HG03432 (cell line): ENCODE measurements around the gene CD55.

ENCODE experiments used
- ATAC-seq: cut with Tn5 transposase; IDR thresholded peaks from one replicate; pipeline ENCODE4 v1.9.1; 2021; ENCODE audit warnings: mild to moderate bottlenecking, moderate library complexity; ENCODE audit not compliant: unreplicated experiment

CD55 gene

GRCh38 chr1:207355513-207356295 lies 34.2 kb downstream of the CD55 start:
- peak; percentile 63 for ATAC-seq

GRCh38 chr1:207361029-207361428 lies 39.6 kb downstream of the CD55 start:
- ATAC-seq: no peak

- no peak for ATAC-seq
These were observed 40.4 kb downstream of the CD55 start for GRCh38 chr1:207361889-207362288.

- ATAC-seq: no peak
These were observed 41.7 kb downstream of the CD55 start for GRCh38 chr1:207362962-207363860.

- ATAC-seq: no peak
These were observed 42.4 kb downstream of the CD55 start for GRCh38 chr1:207363871-207364270.

GRCh38 chr1:207364614-207365013 lies 43.1 kb downstream of the CD55 start:
- no peak for ATAC-seq

GRCh38 chr1:207365063-207365462 lies 43.6 kb downstream of the CD55 start:
- no peak for ATAC-seq

- no peak for ATAC-seq
These were observed 44.5 kb downstream of the CD55 start for GRCh38 chr1:207366022-207366421.

- no peak for ATAC-seq
These were observed 67.2 kb downstream of the CD55 start for GRCh38 chr1:207388721-207389120.

- no peak for ATAC-seq
These were observed 68.4 kb downstream of the CD55 start for GRCh38 chr1:207389728-207390464.

GRCh38 chr1:207393610-207394009 lies 72.1 kb downstream of the CD55 start:
- no peak for ATAC-seq

GRCh38 chr1:207396168-207396746 lies 74.8 kb downstream of the CD55 start:
- no peak for ATAC-seq

- no peak for ATAC-seq
These were observed 76.0 kb downstream of the CD55 start for GRCh38 chr1:207397525-207397926.

- ATAC-seq: no peak
These were observed 77.5 kb downstream of the CD55 start for GRCh38 chr1:207398986-207399385.

- ATAC-seq: no peak
These were observed 80.1 kb downstream of the CD55 start for GRCh38 chr1:207401578-207401977.

GRCh38 chr1:207402744-207403143 lies 81.3 kb downstream of the CD55 start:
- no peak for ATAC-seq

GRCh38 chr1:207404849-207405525 lies 83.5 kb downstream of the CD55 start:
- peak; percentile 72 for ATAC-seq

GRCh38 chr1:207405814-207406213 lies 84.3 kb downstream of the CD55 start:
- no peak for ATAC-seq

GRCh38 chr1:207407655-207408260 lies 86.3 kb downstream of the CD55 start:
- no peak for ATAC-seq
